ENCODE data around the gene STAU1.

The STAU1 gene

DNA sequence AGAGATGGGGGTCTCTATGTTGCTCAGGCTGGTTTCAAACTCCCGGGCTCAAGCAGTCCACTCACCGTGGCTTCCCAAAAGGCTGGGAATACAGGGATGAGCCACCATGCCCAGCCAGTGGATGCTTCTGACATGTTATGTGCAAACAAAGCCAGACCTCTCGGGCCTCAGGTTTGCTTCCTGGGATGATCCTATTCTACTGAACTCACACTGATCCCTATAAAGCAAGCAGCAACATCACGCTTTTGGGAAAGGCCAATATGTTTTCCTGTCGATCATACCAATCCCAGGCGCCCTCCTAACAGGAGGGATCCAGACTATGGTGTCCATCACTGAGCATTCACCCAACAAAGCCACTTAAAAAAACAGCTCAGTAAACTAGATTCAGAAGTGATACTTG, 81.8 kb downstream of the STAU1 start:
- no peak for TF ChIP-seq CREB1 (IDR thresholded peaks at IDR 0.05; ENCODE audit: low read depth)
- no peak for TF ChIP-seq TAF1 (IDR thresholded peaks at IDR 0.05; ENCODE audit: low read depth)
- no peak for TF ChIP-seq FOXM1 (IDR thresholded peaks at IDR 0.05; ENCODE audit: borderline replicate concordance, low read depth)
- TF ChIP-seq YY1 (IDR thresholded peaks at IDR 0.05; ENCODE audit: low read depth) = no peak
- no peak for TF ChIP-seq TEAD4 (IDR thresholded peaks at IDR 0.05)
- no peak for TF ChIP-seq CEBPB (IDR thresholded peaks at IDR 0.05)
- no peak for TF ChIP-seq EGR1 (IDR thresholded peaks at IDR 0.05)
- no peak for TF ChIP-seq RAD21 (IDR thresholded peaks at IDR 0.05; ENCODE audit: low read depth)
- no peak for TF ChIP-seq EP300 (IDR thresholded peaks at IDR 0.05; ENCODE audit: borderline replicate concordance)
- TF ChIP-seq ZBTB7A (IDR thresholded peaks at IDR 0.05; ENCODE audit: low read depth) = no peak
- no peak for TF ChIP-seq TCF12 (IDR thresholded peaks at IDR 0.05; ENCODE audit: low read depth)
- TF ChIP-seq, protein P1, sequence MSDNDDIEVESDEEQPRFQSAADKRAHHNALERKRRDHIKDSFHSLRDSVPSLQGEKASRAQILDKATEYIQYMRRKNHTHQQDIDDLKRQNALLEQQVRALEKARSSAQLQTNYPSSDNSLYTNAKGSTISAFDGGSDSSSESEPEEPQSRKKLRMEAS (IDR thresholded peaks at IDR 0.05) = no peak
- TF ChIP-seq, protein P2, sequence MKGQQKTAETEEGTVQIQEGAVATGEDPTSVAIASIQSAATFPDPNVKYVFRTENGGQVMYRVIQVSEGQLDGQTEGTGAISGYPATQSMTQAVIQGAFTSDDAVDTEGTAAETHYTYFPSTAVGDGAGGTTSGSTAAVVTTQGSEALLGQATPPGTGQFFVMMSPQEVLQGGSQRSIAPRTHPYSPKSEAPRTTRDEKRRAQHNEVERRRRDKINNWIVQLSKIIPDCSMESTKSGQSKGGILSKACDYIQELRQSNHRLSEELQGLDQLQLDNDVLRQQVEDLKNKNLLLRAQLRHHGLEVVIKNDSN (IDR thresholded peaks at IDR 0.05) = no peak
- TF ChIP-seq NFIC (IDR thresholded peaks at IDR 0.05) = no peak
- TF ChIP-seq, protein P3, sequence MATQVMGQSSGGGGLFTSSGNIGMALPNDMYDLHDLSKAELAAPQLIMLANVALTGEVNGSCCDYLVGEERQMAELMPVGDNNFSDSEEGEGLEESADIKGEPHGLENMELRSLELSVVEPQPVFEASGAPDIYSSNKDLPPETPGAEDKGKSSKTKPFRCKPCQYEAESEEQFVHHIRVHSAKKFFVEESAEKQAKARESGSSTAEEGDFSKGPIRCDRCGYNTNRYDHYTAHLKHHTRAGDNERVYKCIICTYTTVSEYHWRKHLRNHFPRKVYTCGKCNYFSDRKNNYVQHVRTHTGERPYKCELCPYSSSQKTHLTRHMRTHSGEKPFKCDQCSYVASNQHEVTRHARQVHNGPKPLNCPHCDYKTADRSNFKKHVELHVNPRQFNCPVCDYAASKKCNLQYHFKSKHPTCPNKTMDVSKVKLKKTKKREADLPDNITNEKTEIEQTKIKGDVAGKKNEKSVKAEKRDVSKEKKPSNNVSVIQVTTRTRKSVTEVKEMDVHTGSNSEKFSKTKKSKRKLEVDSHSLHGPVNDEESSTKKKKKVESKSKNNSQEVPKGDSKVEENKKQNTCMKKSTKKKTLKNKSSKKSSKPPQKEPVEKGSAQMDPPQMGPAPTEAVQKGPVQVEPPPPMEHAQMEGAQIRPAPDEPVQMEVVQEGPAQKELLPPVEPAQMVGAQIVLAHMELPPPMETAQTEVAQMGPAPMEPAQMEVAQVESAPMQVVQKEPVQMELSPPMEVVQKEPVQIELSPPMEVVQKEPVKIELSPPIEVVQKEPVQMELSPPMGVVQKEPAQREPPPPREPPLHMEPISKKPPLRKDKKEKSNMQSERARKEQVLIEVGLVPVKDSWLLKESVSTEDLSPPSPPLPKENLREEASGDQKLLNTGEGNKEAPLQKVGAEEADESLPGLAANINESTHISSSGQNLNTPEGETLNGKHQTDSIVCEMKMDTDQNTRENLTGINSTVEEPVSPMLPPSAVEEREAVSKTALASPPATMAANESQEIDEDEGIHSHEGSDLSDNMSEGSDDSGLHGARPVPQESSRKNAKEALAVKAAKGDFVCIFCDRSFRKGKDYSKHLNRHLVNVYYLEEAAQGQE (IDR thresholded peaks at IDR 0.05; ENCODE audit: low read depth) = no peak

DNA sequence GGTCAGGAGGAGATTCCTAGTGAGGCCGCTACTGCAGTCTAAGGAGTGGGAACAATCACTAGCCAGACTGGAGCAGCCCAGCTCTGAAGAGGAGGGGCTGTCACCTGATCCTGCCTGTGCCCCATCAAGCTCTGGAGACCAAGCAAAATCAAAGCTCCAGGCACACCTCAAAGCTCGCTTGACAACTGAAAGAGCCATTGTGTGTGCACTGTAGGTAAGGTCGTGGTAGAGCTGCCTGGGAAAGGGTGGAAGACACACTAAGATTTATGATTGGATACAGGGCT, 83.8 kb downstream of the STAU1 start:
- TF ChIP-seq CREB1 (IDR thresholded peaks at IDR 0.05; ENCODE audit: low read depth) = no peak
- no peak for TF ChIP-seq FOXM1 (IDR thresholded peaks at IDR 0.05; ENCODE audit: borderline replicate concordance, low read depth)
- TF ChIP-seq TEAD4 (IDR thresholded peaks at IDR 0.05) = no peak
- TF ChIP-seq TAF1 (IDR thresholded peaks at IDR 0.05; ENCODE audit: low read depth) = no peak
- TF ChIP-seq, protein P2 (IDR thresholded peaks at IDR 0.05) = peak; percentile 45

DNA sequence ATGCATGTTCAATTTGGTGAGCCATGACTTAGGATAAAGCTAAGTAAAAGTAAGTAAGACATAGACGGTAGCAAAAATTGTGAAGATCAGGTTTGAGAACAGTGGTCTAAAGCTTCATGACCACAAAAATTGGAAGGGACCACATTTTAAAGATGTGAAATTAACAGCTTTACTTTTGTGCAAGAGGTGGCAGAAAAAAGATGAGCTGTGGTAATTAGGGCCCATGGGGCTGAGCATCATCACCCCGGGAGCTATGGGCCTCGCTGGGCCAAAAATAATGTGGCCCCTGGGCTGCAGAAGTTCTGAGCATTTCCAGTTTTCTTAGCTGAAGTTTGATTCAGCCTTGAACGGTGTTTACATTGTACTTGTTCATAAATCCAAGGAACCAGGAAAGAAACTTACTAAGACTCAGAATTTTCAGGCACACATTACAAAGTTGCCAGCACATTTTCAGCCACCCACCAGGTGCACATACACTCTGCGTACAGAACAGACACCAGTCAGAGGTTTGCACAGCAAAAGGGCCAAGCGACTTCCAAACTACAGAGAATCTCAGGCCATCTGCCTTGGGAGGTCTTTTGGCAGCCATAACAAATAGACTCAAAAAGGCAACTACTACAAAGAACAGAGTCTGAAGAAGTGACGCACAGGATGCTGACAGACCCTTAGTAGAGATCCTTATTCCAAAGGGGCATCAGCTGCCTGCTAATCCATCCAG, 84.3 kb downstream of the STAU1 start:
- no peak for TF ChIP-seq YY1 (IDR thresholded peaks at IDR 0.05; ENCODE audit: low read depth)
- no peak for TF ChIP-seq FOXM1 (IDR thresholded peaks at IDR 0.05; ENCODE audit: borderline replicate concordance, low read depth)
- TF ChIP-seq TEAD4 (IDR thresholded peaks at IDR 0.05) = no peak
- TF ChIP-seq, protein P3 (IDR thresholded peaks at IDR 0.05; ENCODE audit: low read depth) = no peak
- no peak for TF ChIP-seq EP300 (IDR thresholded peaks at IDR 0.05; ENCODE audit: borderline replicate concordance)
- TF ChIP-seq CREB1 (IDR thresholded peaks at IDR 0.05; ENCODE audit: low read depth) = no peak
- no peak for TF ChIP-seq TAF1 (IDR thresholded peaks at IDR 0.05; ENCODE audit: low read depth)
- TF ChIP-seq, protein P2 (IDR thresholded peaks at IDR 0.05) = no peak
- TF ChIP-seq CEBPB (IDR thresholded peaks at IDR 0.05) = no peak
- TF ChIP-seq NFIC (IDR thresholded peaks at IDR 0.05) = no peak
- TF ChIP-seq TCF12 (IDR thresholded peaks at IDR 0.05; ENCODE audit: low read depth) = no peak
- TF ChIP-seq ZBTB7A (IDR thresholded peaks at IDR 0.05; ENCODE audit: low read depth) = no peak
- TF ChIP-seq, protein P1 (IDR thresholded peaks at IDR 0.05) = no peak
- TF ChIP-seq EGR1 (IDR thresholded peaks at IDR 0.05) = no peak
- no peak for TF ChIP-seq RAD21 (IDR thresholded peaks at IDR 0.05; ENCODE audit: low read depth)

DNA sequence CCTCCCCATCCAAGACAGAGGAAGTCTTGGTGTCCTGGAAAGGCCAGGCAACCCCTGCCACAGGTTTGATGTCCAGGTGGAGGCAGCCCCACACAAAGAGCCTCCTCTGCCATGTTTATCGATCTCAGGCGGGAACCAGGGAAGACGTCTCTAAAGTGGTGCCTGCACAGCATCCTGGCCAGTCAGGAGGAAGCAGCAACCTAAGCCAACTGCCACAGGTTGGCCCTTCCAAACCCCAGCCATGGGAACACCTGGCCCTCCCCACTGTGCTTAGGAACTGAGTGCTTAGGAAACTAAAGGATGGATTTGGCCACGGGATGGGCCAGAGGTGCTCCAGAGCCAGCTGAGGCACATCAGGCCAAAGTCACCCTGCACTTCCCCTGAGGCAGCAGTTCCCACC, 85.1 kb downstream of the STAU1 start:
- TF ChIP-seq CREB1 (IDR thresholded peaks at IDR 0.05; ENCODE audit: low read depth) (no peak), ZBTB7A (IDR thresholded peaks at IDR 0.05; ENCODE audit: low read depth) (no peak)

DNA sequence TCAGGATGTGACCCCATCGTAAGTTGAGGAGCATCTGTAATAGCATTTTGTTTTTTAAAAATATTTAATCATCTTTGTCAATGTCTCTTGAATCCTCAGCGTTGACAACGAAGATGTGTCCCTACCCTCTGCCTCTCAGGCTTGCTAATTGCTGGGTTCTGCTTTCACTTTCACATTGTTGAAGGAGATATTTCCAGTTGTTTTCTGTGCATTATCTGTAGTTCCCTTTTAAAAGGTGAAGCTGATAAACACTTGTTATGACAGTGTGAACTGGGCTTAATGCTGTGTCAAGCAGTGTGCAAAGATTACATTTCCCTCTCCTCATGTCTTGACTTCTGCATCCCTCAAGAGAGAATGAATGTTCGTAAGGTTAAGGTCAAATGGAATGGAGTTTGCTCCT, 87.2 kb downstream of the STAU1 start:
- TF ChIP-seq TAF1 (IDR thresholded peaks at IDR 0.05; ENCODE audit: low read depth) (no peak), EP300 (IDR thresholded peaks at IDR 0.05; ENCODE audit: borderline replicate concordance) (no peak), CREB1 (IDR thresholded peaks at IDR 0.05; ENCODE audit: low read depth) (no peak), TCF12 (IDR thresholded peaks at IDR 0.05; ENCODE audit: low read depth) (no peak), RAD21 (IDR thresholded peaks at IDR 0.05; ENCODE audit: low read depth) (no peak), ZBTB7A (IDR thresholded peaks at IDR 0.05; ENCODE audit: low read depth) (no peak), CEBPB (IDR thresholded peaks at IDR 0.05) (no peak), YY1 (IDR thresholded peaks at IDR 0.05; ENCODE audit: low read depth) (no peak)
- TF ChIP-seq, protein P1 (IDR thresholded peaks at IDR 0.05) = no peak
- TF ChIP-seq, protein P2 (IDR thresholded peaks at IDR 0.05) = no peak
